Measurements from ENCODE around the gene RPAP2.
A peak's percentile ranks its signal among the peaks of the same experiment; 100 is the strongest.

The RPAP2 gene

DNA sequence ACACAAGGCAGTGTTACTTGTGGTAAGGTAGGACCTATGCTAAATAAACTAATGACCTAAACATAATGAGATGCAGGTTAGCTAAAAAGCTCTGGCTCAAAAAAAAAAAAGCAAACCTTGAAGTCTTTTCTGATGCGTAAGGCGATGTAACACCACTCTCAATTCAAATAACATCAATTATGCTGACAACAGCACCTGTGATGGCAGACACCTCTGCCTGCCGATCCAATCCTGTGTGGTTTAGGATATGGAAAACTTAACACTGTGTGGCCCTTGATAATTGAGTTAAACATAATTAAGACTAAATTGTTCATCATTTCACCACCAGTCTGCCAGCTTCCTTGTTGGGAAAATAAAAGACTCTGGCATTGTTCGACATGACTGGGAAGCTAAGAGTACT lies 9.1 kb downstream of the RPAP2 start:
- no peak for DNase-seq (ENCODE audit: low read depth)
- no peak overlapping the region for H3K4me3 ChIP-seq (replicated peaks; ENCODE audit: low read depth, low read length)
- TF ChIP-seq, protein P1, sequence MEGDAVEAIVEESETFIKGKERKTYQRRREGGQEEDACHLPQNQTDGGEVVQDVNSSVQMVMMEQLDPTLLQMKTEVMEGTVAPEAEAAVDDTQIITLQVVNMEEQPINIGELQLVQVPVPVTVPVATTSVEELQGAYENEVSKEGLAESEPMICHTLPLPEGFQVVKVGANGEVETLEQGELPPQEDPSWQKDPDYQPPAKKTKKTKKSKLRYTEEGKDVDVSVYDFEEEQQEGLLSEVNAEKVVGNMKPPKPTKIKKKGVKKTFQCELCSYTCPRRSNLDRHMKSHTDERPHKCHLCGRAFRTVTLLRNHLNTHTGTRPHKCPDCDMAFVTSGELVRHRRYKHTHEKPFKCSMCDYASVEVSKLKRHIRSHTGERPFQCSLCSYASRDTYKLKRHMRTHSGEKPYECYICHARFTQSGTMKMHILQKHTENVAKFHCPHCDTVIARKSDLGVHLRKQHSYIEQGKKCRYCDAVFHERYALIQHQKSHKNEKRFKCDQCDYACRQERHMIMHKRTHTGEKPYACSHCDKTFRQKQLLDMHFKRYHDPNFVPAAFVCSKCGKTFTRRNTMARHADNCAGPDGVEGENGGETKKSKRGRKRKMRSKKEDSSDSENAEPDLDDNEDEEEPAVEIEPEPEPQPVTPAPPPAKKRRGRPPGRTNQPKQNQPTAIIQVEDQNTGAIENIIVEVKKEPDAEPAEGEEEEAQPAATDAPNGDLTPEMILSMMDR (IDR thresholded peaks at IDR 0.05; ENCODE audit: low read length, missing control alignments): no peak

DNA sequence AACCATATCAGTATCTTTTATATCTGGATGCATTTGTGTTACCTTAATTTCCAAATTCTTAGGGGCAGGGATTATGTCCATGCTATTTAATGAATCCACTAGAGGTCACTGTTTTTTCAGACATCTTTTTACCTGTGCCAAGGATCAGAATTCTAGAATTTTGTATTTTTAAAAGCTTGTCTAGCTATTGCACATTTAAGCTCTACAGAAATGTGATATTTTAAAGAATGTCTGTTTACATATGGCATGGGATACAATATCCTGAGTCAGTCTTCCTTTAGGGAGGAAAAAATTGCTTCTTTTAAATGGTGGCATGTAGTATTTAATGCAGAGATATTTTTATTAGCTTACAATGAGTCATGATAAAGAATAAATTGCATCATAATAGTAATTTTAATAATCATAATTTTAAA lies 11.3 kb downstream of the RPAP2 start:
- TF ChIP-seq, protein P1 (IDR thresholded peaks at IDR 0.05; ENCODE audit: low read length, missing control alignments): peak; percentile 61
- peak; percentile 60 for DNase-seq (ENCODE audit: low read depth)
- no peak overlapping the region for H3K4me3 ChIP-seq (replicated peaks; ENCODE audit: low read depth, low read length)

DNA sequence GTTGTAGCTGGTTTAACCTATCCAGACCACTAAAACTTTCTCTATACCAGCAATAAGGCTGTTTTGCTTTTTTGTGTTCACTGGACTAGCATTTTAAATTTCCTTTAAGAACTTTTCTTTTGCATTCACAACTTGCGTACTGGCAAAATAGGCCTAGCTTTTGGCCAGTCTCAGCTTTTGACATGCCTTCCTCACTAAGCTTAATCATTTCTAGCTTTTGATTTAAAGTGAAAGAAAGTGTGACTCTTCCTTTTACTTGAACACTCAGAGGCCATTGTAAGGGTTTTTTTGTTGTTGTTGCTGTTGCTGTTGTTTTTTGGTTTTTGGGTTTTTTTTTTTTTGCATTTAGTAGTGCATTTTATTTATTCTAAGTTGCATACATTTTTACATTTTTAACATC lies 15.2 kb downstream of the RPAP2 start:
- H3K4me3 ChIP-seq (replicated peaks; ENCODE audit: low read depth, low read length): no peak overlapping the region
- DNase-seq (ENCODE audit: low read depth): no peak
- TF ChIP-seq, protein P1 (IDR thresholded peaks at IDR 0.05; ENCODE audit: low read length, missing control alignments): no peak

GRCh38 chr1:92315766-92316599 lies 17.1 kb downstream of the RPAP2 start:
- no peak for DNase-seq (ENCODE audit: low read depth)
- TF ChIP-seq, protein P1 (IDR thresholded peaks at IDR 0.05; ENCODE audit: low read length, missing control alignments): no peak
- H3K4me3 ChIP-seq (replicated peaks; ENCODE audit: low read depth, low read length): no peak overlapping the region

- TF ChIP-seq, protein P1 (IDR thresholded peaks at IDR 0.05; ENCODE audit: low read length, missing control alignments): no peak
- no peak overlapping the region for H3K4me3 ChIP-seq (replicated peaks; ENCODE audit: low read depth, low read length)
- peak; percentile 29 for DNase-seq (ENCODE audit: low read depth)
Observed at GRCh38 chr1:92317836-92318493, 19.1 kb downstream of the RPAP2 start.

GRCh38 chr1:92323473-92324453 lies 24.9 kb downstream of the RPAP2 start:
- TF ChIP-seq, protein P1 (IDR thresholded peaks at IDR 0.05; ENCODE audit: low read length, missing control alignments): no peak
- DNase-seq (ENCODE audit: low read depth): no peak
- H3K4me3 ChIP-seq (replicated peaks; ENCODE audit: low read depth, low read length): no peak overlapping the region

All from fibroblast of pulmonary artery (primary cell).